Right atrium auricular region (tissue), 2 donors: ENCODE results near the gene TUBGCP2. TPM values are rescaled to one million over a fixed set of nuclear protein-coding genes. Genes with fewer than 3 reads are reported as not detected.
A peak's percentile ranks its signal among the peaks of the same experiment; 100 is the strongest.

ENCODE experiments used
- DNase-seq: peaks from one replicate; pipeline ENCODE4 v3.0.0-alpha.2; 2019; ENCODE audit warnings: low spot score
- H3K27ac ChIP-seq, 2 donors: fragments of 200-600 bp; sonication (generic); 1 replicate in 1 of 2; 2 replicates in 1 of 2; pipeline ENCODE4 v1.5.1; 2016 to 2019
- H3K27me3 ChIP-seq, 2 donors: fragments of 200-600 bp; sonication (generic); one replicate each; pipeline versions ENCODE4 v1.5.1 to v1.6.0; 2017 to 2019
- H3K36me3 ChIP-seq: fragments of 200-600 bp; sonication (generic); one replicate; pipeline ENCODE4 v1.5.1; 2016
- H3K4me1 ChIP-seq, 2 donors: fragments of 200-600 bp; sonication (generic); one replicate each; pipeline versions ENCODE4 v1.5.1 to v1.6.0; 2017 to 2019
- H3K4me3 ChIP-seq, 2 donors: fragments of 200-600 bp; sonication (generic); 1 replicate in 1 of 2; 2 replicates in 1 of 2; pipeline ENCODE4 v1.5.1; 2017 to 2019; ENCODE audit warnings: mild to moderate bottlenecking in 1 of 2, moderate library complexity in 1 of 2
- H3K9me3 ChIP-seq, 2 donors: fragments of 200-600 bp; sonication (generic); one replicate each; pipeline ENCODE4 v1.5.1; 2019
- total RNA-seq, 2 donors: library from RNA; depleted of rRNA; stranded (reverse); fragments of >200 nt; gene quantifications; one replicate each; pipeline ENCODE4 v1.1.0, GENCODE V29; 2016
- TF ChIP-seq, protein P1 (sequence below), 2 donors: fragments of 200-600 bp; sonication (generic); IDR thresholded peaks; one replicate each; pipeline ENCODE4 v1.5.1; 2019; ENCODE audit warnings: antibody characterized with exemption in 2 of 2

Gene TUBGCP2
- total RNA-seq, 2 donors from 2014 or later = 22.1 to 30.4 TPM

DNA sequence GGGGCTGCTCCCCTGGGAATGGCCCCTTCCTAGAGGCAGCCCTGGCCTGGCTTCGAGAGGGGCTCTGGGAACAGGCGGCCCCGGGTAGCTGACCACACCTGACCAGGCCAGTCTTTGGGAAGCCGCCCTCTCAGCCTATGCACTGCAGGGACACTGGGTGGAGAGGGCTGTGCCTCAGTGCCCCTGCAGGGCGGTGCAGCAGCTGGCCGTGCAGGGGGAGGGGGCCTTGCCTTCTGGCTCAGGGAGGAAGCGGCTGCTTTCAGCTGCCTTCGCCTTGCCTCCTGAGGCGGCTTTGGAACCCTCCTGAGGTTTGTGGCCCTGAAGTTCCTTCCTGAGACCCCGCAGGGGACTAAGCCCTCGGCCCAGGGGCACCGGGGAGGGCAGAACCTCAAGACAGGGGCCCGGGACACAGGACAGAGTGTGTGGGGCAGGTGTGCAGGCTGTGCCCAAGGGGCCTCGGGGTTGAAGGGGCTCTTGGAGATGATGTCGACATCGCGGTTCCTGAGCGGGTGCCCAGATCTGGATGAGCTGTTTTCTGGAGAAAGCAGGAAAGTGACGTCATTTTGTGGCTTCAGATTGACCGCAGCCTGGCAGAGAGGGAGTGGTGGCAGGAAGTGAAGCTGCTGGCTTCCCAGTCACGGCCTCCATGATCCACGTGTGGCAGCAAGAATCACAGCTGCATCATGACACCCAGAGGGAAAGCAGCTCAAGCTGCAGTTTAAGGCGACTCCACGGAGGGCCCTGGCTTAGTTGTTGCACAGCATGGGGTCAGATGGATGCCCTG is 49.7 kb downstream of the TUBGCP2 start:
- H3K4me1 ChIP-seq = peaks cover 0 to 52% of the 10 kb centered on the region in 2 donors
- H3K36me3 ChIP-seq = no peaks in the 10 kb centered on the region
- H3K9me3 ChIP-seq = no peaks in the 10 kb centered on the region
- no peaks in the 10 kb centered on the region for H3K27me3 ChIP-seq
- DNase-seq = peak; percentile 96
- H3K4me3 ChIP-seq = no peak overlapping the region
- TF ChIP-seq, protein P1, sequence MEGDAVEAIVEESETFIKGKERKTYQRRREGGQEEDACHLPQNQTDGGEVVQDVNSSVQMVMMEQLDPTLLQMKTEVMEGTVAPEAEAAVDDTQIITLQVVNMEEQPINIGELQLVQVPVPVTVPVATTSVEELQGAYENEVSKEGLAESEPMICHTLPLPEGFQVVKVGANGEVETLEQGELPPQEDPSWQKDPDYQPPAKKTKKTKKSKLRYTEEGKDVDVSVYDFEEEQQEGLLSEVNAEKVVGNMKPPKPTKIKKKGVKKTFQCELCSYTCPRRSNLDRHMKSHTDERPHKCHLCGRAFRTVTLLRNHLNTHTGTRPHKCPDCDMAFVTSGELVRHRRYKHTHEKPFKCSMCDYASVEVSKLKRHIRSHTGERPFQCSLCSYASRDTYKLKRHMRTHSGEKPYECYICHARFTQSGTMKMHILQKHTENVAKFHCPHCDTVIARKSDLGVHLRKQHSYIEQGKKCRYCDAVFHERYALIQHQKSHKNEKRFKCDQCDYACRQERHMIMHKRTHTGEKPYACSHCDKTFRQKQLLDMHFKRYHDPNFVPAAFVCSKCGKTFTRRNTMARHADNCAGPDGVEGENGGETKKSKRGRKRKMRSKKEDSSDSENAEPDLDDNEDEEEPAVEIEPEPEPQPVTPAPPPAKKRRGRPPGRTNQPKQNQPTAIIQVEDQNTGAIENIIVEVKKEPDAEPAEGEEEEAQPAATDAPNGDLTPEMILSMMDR (IDR thresholded peaks at IDR 0.05) = no peak
- H3K27ac ChIP-seq = peak overlapping the region; percentile 52 to 60

- Histone ChIP-seq H3K9me3 (no peaks in the 10 kb centered on the region), H3K36me3 (no peaks in the 10 kb centered on the region), H3K27ac (peak overlapping the region; percentile 52 to 60), H3K4me3 (peak overlapping the region in 1 of 2 donors; percentile 35), H3K4me1 (peaks cover 0 to 52% of the 10 kb centered on the region in 2 donors), H3K27me3 (no peaks in the 10 kb centered on the region)
- TF ChIP-seq, protein P1 (IDR thresholded peaks at IDR 0.05) = no peak
- DNase-seq = no peak
Measured at GRCh38 chr10:133258066-133258817, 50.4 kb downstream of the TUBGCP2 start.

DNA sequence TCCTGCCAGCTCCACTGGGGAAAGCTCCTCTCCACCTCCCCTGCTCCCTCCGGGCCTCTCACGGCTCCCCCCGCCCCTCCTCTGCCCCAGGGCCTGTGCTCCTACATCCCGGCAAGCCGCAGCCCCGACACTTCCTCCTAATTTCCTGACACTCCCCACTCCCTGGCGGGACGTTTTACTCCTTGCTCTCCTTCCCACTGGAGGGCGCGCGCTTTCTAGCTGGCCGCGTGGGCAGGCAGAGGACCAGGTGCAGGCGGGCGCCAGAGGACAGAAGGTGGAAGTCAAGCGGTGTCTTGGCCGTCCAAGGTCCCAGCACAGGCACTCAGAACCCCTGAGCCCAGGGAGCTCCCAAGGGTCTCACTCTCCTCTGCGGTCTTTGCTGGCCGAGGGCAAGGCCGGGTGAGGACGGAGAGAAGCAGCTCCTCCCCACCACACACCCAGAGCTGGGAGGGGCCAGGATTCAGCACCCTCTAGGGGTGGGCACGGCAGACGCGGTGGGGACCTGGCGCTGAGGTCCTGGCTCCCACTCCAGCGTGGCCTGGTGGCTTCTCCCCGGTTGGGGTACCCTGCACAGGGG is 51.1 kb downstream of the TUBGCP2 start:
- Histone ChIP-seq H3K4me3 (peak overlapping the region in 1 of 2 donors; percentile 35), H3K4me1 (peaks cover 0 to 50% of the 10 kb centered on the region in 2 donors), H3K27me3 (no peaks in the 10 kb centered on the region), H3K27ac (peak overlapping the region; percentile 52 to 60), H3K36me3 (no peaks in the 10 kb centered on the region), H3K9me3 (no peaks in the 10 kb centered on the region)
- peak; percentile 79 for DNase-seq
- TF ChIP-seq, protein P1 (IDR thresholded peaks at IDR 0.05) = peak; percentile 24 to 63

DNA sequence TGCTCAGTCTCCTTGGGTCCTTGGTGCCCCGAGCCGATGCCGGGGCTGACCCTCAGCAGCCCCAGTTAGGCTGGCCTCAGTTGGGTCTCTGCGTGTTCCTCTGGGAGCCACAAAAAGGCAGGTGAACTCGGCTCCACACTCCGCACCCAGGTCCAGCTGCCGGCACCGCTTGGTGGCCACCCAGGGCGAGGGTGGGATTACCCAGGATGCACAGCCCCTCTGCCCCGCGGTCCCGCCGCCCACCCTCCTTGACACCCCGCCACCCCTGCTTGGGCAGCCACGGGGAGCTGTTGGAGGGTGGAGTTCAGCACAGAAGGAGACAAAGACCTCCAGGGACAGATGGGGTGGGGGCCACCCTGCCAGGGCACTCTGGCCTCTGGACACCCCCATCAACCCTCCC is 53.3 kb downstream of the TUBGCP2 start:
- TF ChIP-seq, protein P1 (IDR thresholded peaks at IDR 0.05) = no peak
- Histone ChIP-seq H3K9me3 (no peaks in the 10 kb centered on the region), H3K4me3 (no peak overlapping the region), H3K4me1 (peaks cover 0 to 42% of the 10 kb centered on the region in 2 donors), H3K36me3 (no peaks in the 10 kb centered on the region), H3K27ac (no peak overlapping the region), H3K27me3 (no peaks in the 10 kb centered on the region)
- no peak for DNase-seq

DNA sequence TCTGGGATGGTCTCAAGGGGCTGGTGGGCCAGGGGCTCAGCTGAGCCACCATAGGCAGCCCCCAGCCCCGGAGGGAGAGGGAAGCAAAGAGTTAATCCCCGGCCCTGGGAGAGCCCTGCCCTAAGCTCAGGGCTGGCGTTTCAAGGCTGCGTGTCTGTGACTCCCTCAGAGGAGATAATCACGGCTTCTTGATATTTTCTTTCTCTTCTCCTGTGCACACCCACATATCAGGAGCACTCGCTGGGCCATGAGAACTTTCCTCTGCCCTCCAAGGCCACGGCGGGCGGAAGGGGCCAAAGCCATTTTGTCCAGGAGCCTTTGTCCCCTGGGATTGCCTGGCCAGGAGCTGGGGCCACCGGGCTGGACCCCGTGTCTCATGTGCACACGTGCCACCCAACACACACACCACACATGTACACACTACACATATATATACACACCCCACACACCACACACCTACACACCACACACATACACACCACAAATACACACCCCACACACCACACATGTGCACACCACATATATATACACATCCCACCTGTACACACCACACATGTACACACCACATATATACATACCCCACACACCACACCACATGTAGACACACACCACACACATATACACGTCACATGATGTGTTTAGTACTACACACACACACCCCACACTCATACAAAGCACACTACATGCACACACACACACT is 54.1 kb downstream of the TUBGCP2 start:
- no peaks in the 10 kb centered on the region for H3K36me3 ChIP-seq
- H3K27ac ChIP-seq = no peak overlapping the region
- no peaks in the 10 kb centered on the region for H3K27me3 ChIP-seq
- H3K9me3 ChIP-seq = no peaks in the 10 kb centered on the region
- TF ChIP-seq, protein P1 (IDR thresholded peaks at IDR 0.05) = no peak
- DNase-seq = no peak
- no peak overlapping the region for H3K4me3 ChIP-seq
- peaks cover 0 to 35% of the 10 kb centered on the region in 2 donors for H3K4me1 ChIP-seq
